Stomach (tissue), 19 donors: Measurements from ENCODE around the gene PSPN. TPM values are rescaled to one million over a fixed set of nuclear protein-coding genes. Genes with fewer than 3 reads are reported as not detected.
A peak's percentile ranks its signal among the peaks of the same experiment; 100 is the strongest.

Source experiments
- DNase-seq, 2 donors: peaks; one replicate each; pipeline versions ENCODE4 v3.0.0 to v3.0.0-alpha.2; 2013 to 2019
- H3K27ac ChIP-seq, 5 donors: fragments of 200-600 bp in 4 of 5; sonication (generic) in 4 of 5; one replicate each; pipeline ENCODE4 v1.5.1; 2013 to 2019; ENCODE audit warnings: mild to moderate bottlenecking in 1 of 5, moderate library complexity in 1 of 5
- H3K27me3 ChIP-seq, 3 donors: fragments of 200-600 bp; sonication (generic); one replicate each; pipeline ENCODE4 v1.5.1; 2017 to 2019; ENCODE audit warnings: mixed run types in 1 of 3
- H3K36me3 ChIP-seq, 4 donors: fragments of 200-600 bp; sonication (generic); 1 replicate in 3 of 4; 2 replicates in 1 of 4; pipeline ENCODE4 v1.5.1; 2016 to 2019
- H3K4me1 ChIP-seq, 4 donors: fragments of 200-600 bp; sonication (generic); one replicate each; pipeline ENCODE4 v1.5.1; 2016 to 2019
- H3K4me3 ChIP-seq, 4 donors: fragments of 200-600 bp; sonication (generic) in 3 of 4; one replicate each; pipeline ENCODE4 v1.5.1; 2016 to 2019; ENCODE audit warnings: mild to moderate bottlenecking in 1 of 4
- H3K9me3 ChIP-seq, 4 donors: fragments of 200-600 bp; sonication (generic); one replicate each; pipeline ENCODE4 v1.5.1; 2016 to 2019
- EP300 ChIP-seq: sonication (generic); formaldehyde crosslinking; IDR thresholded peaks from one replicate; pipeline ENCODE4 v1.6.1; 2017; ENCODE audit warnings: antibody characterized with exemption
- POLR2A ChIP-seq, 4 donors: fragments of 450-650 bp; IDR thresholded peaks; one replicate each; pipeline ENCODE4 v1.6.1; 2016; ENCODE audit warnings: antibody characterized with exemption in 4 of 4, control low read depth in 2 of 4, mild to moderate bottlenecking in 1 of 4, moderate library complexity in 1 of 4
- POLR2AphosphoS5 ChIP-seq, 3 donors: sonication (generic); formaldehyde crosslinking; IDR thresholded peaks; one replicate each; pipeline ENCODE4 v1.6.1; 2016; ENCODE audit warnings: antibody characterized with exemption in 3 of 3
- WGBS, 5 donors: extraction: QIAGEN DNeasy Blood & Tissue Kit in 3 of 5; methylation state at CpG; one replicate each; pipeline versions ENCODE4 v1.1.5 to v1.1.7; 2013 to 2018; 5-methylcytosine and 5-hydroxymethylcytosine counted together
- intact Hi-C: fragments of 100-400 bp; cut with DNase I; formaldehyde crosslinking; loops from one replicate; pipeline ENCODE4 v1.15.1; 2023; ENCODE audit warnings: low total_unique reads
- long read RNA-seq, 10 donors: transcript quantifications; one replicate each; lab custom pipeline, GENCODE V29; 2026
- polyA plus RNA-seq, 3 donors: library from polyadenylated mRNA; stranded (reverse); fragments of 200-250 nt; gene quantifications; one replicate each; pipeline ENCODE4 v1.2.3, GENCODE V29; 2013
- total RNA-seq, 5 donors: library from RNA; depleted of rRNA; stranded (reverse); fragments of >200 nt; gene quantifications; one replicate each; pipeline versions ENCODE4 v1.1.0 to v1.2.3, GENCODE V29; 2014 to 2016
- TF ChIP-seq, protein P1 (sequence below), 7 experiments: fragments of 450-650 bp in 4 of 7; fragments of 200-600 bp in 3 of 7; sonication (generic) in 3 of 7; IDR thresholded peaks; one replicate each; pipeline ENCODE4 v1.5.1; 2016 to 2019; ENCODE audit warnings: antibody characterized with exemption in 7 of 7, control low read depth in 2 of 7, mild to moderate bottlenecking in 1 of 7
- donor health status: healthy with polysubstance abuse.
- donor health status: Bipolar disorder and iron deficiency.
- donor health status: healthy.

PSPN gene, protein sequence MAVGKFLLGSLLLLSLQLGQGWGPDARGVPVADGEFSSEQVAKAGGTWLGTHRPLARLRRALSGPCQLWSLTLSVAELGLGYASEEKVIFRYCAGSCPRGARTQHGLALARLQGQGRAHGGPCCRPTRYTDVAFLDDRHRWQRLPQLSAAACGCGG
- total RNA-seq: 1 to 10 TPM in 4 of 5 donors, not detected in 1; 1.1 to 2.8 (median 1.9) TPM
- polyA plus RNA-seq: 1 to 10 TPM in 2 of 3 donors, under 1 TPM in 1; 0.92 to 2.2 (median 1.1) TPM
- long read RNA-seq, donor 1, transcript PSPN-202 (1 exons, 3,911 nt): major isoform, 8 of 8 reads
- long read RNA-seq, donor 1, partial matches to known transcripts: 0 of 8 reads
- long read RNA-seq, donor 1, other reads (novel, unspliced or antisense): 0 of 8 reads
- long read RNA-seq, donor 2, transcript PSPN-202 (1 exons, 3,911 nt): major isoform, 7 of 7 reads
- long read RNA-seq, donor 2, partial matches to known transcripts: 0 of 7 reads
- long read RNA-seq, donor 2, other reads (novel, unspliced or antisense): 0 of 7 reads
- long read RNA-seq, donor 3, transcript PSPN-202 (1 exons, 3,911 nt): major isoform, 7 of 7 reads
- long read RNA-seq, donor 3, partial matches to known transcripts: 0 of 7 reads
- long read RNA-seq, donor 3, other reads (novel, unspliced or antisense): 0 of 7 reads
- long read RNA-seq, donor 4: 0 reads
- long read RNA-seq, donor 5, transcript PSPN-202 (1 exons, 3,911 nt): major isoform, 14 of 14 reads
- long read RNA-seq, donor 5, partial matches to known transcripts: 0 of 14 reads
- long read RNA-seq, donor 5, other reads (novel, unspliced or antisense): 0 of 14 reads
- long read RNA-seq, donor 6, transcript PSPN-202 (1 exons, 3,911 nt): major isoform, 18 of 18 reads
- long read RNA-seq, donor 6, partial matches to known transcripts: 0 of 18 reads
- long read RNA-seq, donor 6, other reads (novel, unspliced or antisense): 0 of 18 reads
- long read RNA-seq, donor 7, transcript PSPN-202 (1 exons, 3,911 nt): major isoform, 14 of 14 reads
- long read RNA-seq, donor 7, partial matches to known transcripts: 0 of 14 reads
- long read RNA-seq, donor 7, other reads (novel, unspliced or antisense): 0 of 14 reads
- long read RNA-seq, donor 8, transcript PSPN-202 (1 exons, 3,911 nt): major isoform, 8 of 8 reads
- long read RNA-seq, donor 8, partial matches to known transcripts: 0 of 8 reads
- long read RNA-seq, donor 8, other reads (novel, unspliced or antisense): 0 of 8 reads
- long read RNA-seq, donor 9, transcript PSPN-202 (1 exons, 3,911 nt): major isoform, 11 of 11 reads
- long read RNA-seq, donor 9, partial matches to known transcripts: 0 of 11 reads
- long read RNA-seq, donor 9, other reads (novel, unspliced or antisense): 0 of 11 reads
- long read RNA-seq, donor 10, partial matches to known transcripts: 0 of 1 reads
- long read RNA-seq, donor 10, other reads (novel, unspliced or antisense): 0 of 1 reads

DNA sequence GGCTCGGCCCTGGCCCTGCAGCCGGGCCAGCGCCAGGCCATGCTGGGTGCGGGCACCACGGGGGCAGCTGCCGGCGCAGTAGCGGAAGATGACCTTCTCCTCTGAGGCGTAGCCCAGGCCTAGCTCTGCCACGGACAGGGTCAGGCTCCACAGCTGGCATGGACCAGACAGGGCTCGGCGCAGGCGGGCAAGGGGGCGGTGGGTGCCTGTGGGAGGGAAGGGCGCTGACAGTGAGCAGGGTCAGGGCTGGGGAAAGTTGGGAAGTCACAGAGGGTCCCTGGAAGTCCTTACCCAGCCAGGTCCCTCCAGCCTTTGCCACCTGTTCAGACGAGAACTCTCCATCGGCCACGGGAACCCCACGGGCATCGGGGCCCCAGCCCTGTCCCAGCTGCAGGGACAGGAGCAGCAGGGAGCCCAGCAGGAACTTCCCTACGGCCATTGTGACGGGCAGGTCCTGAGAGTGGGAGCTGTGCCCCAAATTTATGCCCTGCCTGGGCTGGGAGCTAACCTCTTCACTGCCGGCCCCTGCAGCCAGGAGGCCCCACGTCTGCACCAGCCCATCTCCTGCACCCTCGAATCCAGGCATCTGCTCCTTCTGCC lies at the start of gene PSPN:
Gene PSPN, minus strand, starts transcription at position 523 of the 600 bp plus-strand sequence. Its CDS starts 84 bp downstream, at position 439.
- Histone ChIP-seq H3K36me3 (peaks cover 15 to 49% (median 39%) of the 10 kb centered on the region in 4 donors), H3K27ac (peak within 1 kb of the TSS in 2 of 5 donors; percentile 8 to 18), H3K9me3 (no peaks in the 10 kb centered on the region), H3K27me3 (no peaks in the 10 kb centered on the region), H3K4me3 (no peak within 1 kb of the TSS), H3K4me1 (peaks cover 10 to 60% (median 24%) of the 10 kb centered on the region in 4 donors)
- DNase-seq: no peak
- TF ChIP-seq EP300 (no peak), POLR2AphosphoS5 (IDR thresholded peaks at IDR 0.05) (no peak), POLR2A (IDR thresholded peaks at IDR 0.05) (no peak)
- TF ChIP-seq, protein P1, sequence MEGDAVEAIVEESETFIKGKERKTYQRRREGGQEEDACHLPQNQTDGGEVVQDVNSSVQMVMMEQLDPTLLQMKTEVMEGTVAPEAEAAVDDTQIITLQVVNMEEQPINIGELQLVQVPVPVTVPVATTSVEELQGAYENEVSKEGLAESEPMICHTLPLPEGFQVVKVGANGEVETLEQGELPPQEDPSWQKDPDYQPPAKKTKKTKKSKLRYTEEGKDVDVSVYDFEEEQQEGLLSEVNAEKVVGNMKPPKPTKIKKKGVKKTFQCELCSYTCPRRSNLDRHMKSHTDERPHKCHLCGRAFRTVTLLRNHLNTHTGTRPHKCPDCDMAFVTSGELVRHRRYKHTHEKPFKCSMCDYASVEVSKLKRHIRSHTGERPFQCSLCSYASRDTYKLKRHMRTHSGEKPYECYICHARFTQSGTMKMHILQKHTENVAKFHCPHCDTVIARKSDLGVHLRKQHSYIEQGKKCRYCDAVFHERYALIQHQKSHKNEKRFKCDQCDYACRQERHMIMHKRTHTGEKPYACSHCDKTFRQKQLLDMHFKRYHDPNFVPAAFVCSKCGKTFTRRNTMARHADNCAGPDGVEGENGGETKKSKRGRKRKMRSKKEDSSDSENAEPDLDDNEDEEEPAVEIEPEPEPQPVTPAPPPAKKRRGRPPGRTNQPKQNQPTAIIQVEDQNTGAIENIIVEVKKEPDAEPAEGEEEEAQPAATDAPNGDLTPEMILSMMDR (IDR thresholded peaks at IDR 0.05): no peak
- WGBS, 5 donors: 83 to 91% (median 86%) methylated on average over 7 to 25 of the region's 25 CpGs
- intact Hi-C loops: no loop called here

DNA sequence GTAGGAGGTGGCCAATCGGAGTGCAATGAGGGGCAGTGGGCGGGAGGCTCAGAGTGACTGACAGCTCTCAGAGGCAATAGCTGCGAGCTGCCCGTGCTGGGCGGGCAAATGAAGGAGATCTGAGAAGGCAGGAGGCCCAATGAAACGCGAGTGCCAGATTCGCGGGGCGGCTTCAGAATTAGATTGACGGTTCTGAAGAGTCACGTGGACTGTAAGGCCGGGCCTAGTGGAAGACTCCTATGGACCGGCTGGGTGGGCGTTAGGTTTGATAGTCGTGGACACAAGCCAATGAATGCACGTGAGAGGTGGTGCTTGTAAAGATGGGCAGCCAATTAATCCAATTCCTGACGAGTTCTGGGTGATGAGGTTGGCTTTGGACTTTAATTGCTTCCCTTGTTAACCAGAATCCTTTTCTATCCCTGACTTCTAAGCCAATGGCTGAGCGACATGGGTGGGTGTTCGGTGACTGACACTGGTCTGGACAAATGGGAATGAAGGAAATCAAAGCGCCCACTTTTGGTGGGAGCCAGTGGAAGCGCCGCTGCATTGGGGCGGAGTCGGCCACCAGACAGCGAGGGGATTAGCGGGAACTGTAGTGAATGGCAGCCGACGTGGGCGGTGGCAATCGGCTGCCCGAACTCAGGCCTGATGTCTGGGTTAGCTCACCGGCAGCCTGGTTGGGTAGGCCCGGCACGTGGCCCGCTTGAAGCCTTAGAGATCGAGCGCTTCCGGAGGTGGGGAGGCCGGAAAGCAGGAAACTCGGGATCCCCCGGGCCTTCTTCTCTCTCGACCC lies 49.4 kb upstream of the PSPN start:
- 5 to 12% (median 7%) methylated on average over 39 to 43 of the region's 43 CpGs for WGBS, 5 donors
- H3K36me3 ChIP-seq: peaks cover 16 to 23% (median 21%) of the 10 kb centered on the region in 4 donors
- intact Hi-C loops: no loop called here
- peak overlapping the region; percentile 67 to 87 (median 85) for H3K27ac ChIP-seq
- no peaks in the 10 kb centered on the region for H3K9me3 ChIP-seq
- peak overlapping the region; percentile 15 to 92 (median 86) for H3K4me3 ChIP-seq
- TF ChIP-seq EP300: no peak
- peak in 1 of 3 donors; percentile 72 for TF ChIP-seq POLR2AphosphoS5 (IDR thresholded peaks at IDR 0.05)
- no peak for TF ChIP-seq POLR2A (IDR thresholded peaks at IDR 0.05)
- TF ChIP-seq, protein P1 (IDR thresholded peaks at IDR 0.05): no peak
- peaks cover 15 to 41% (median 35%) of the 10 kb centered on the region in 4 donors for H3K4me1 ChIP-seq
- peak; percentile 99 to 100 for DNase-seq
- H3K27me3 ChIP-seq: no peaks in the 10 kb centered on the region

DNA sequence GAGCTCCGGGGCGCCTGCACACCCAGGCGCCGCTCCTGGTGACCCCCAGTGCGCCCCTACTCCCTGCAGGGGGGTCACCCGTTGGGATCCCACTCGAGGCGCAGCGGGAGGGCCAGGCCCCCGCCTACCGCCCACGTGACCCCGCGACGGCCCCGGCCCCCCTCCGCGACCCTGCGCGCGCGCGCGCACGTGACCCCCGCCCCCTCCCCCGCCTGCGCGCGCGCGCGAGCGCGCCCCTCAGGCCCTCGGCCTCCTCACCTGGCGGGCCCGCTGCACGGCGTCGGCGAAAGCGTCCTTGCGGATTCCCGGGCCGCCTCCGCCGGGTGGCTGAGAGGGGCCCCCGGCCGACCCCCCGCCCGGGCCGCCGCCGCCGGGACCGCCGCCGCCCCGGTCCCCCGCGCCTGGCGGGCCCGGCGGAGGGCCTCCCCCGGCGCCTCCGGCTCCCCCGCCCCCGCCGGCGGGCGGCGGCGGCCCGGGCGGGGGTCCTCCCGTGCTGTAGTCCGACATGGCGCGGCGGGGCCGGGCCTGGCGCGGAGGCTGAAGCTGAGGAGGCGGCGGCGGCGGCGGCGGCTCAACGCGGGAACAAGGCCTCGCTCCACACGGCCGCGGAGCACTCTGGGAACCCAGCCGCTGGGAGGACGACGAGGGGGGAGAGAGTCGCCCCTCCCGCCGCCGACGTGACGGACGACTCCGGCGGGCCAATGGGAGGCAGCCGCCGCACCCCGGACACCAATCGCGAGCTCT lies 48.6 kb upstream of the PSPN start, which contains the start of gene KHSRP:
Gene KHSRP, minus strand, starts transcription at position 617 of the 744 bp plus-strand sequence. Its CDS starts 110 bp downstream, at position 507.
- H3K27ac ChIP-seq: peak within 1 kb of the TSS; percentile 73 to 87 (median 85)
- peaks cover 15 to 41% (median 35%) of the 10 kb centered on the region in 4 donors for H3K4me1 ChIP-seq
- no peaks in the 10 kb centered on the region for H3K9me3 ChIP-seq
- H3K36me3 ChIP-seq: peaks cover 24 to 30% (median 28%) of the 10 kb centered on the region in 4 donors
- WGBS, 5 donors: 0 to 1% (median 1%) methylated on average over 3 to 114 of the region's 114 CpGs
- DNase-seq: peak in 1 of 2 donors; percentile 59
- peak within 1 kb of the TSS; percentile 84 to 92 (median 86) for H3K4me3 ChIP-seq
- TF ChIP-seq POLR2A (IDR thresholded peaks at IDR 0.05): no peak
- TF ChIP-seq, protein P1 (IDR thresholded peaks at IDR 0.05): no peak
- peak; percentile 29 to 91 (median 85) for TF ChIP-seq POLR2AphosphoS5 (IDR thresholded peaks at IDR 0.05)
- intact Hi-C loops: no loop called here
- no peaks in the 10 kb centered on the region for H3K27me3 ChIP-seq
